CD4-positive, alpha-beta T cell treated with Interleukin-15 for 1 hour (primary cell): ENCODE data around the gene AMBP.

ENCODE experiments used
- DNase-seq: peaks from one replicate; pipeline ENCODE4 v3.0.0-alpha.2; 2020

Gene AMBP

GRCh38 chr9:114029311-114030170, 48.6 kb downstream of the AMBP start:
- no peak for DNase-seq

GRCh38 chr9:114028646-114029045, 49.5 kb downstream of the AMBP start:
- no peak for DNase-seq

- no peak for DNase-seq
Measured at GRCh38 chr9:114027863-114028465, 50.1 kb downstream of the AMBP start.

- DNase-seq, result no peak
Measured at GRCh38 chr9:114027159-114027862, 50.8 kb downstream of the AMBP start.

- DNase-seq, result no peak
Measured at GRCh38 chr9:114026335-114026734, 51.8 kb downstream of the AMBP start.

- no peak for DNase-seq
Measured at GRCh38 chr9:114025760-114026159, 52.3 kb downstream of the AMBP start.

GRCh38 chr9:114025196-114025753, 52.8 kb downstream of the AMBP start:
- no peak for DNase-seq

- DNase-seq, result no peak
Measured at GRCh38 chr9:114023961-114024360, 54.1 kb downstream of the AMBP start.

- DNase-seq, result no peak
Measured at GRCh38 chr9:114021578-114021977, 56.5 kb downstream of the AMBP start.

- DNase-seq, result no peak
Measured at GRCh38 chr9:114017741-114018715, 60.1 kb downstream of the AMBP start.

- no peak for DNase-seq
Measured at GRCh38 chr9:114016629-114017423, 61.3 kb downstream of the AMBP start.

GRCh38 chr9:114016101-114016500, 62.0 kb downstream of the AMBP start:
- DNase-seq, result no peak

GRCh38 chr9:114015607-114016006, 62.5 kb downstream of the AMBP start:
- DNase-seq, result no peak

- DNase-seq, result no peak
Measured at GRCh38 chr9:114014044-114014443, 64.1 kb downstream of the AMBP start.

GRCh38 chr9:114012126-114012525, 66.0 kb downstream of the AMBP start:
- no peak for DNase-seq

- DNase-seq, result no peak
Measured at GRCh38 chr9:114011313-114011712, 66.8 kb downstream of the AMBP start.
